ENCODE measurements around the gene PARN. TPM values are rescaled to one million over a fixed set of nuclear protein-coding genes. Genes with fewer than 3 reads are reported as not detected.
"Not testable (repeated sequence)": the region's sequence is repeated elsewhere in the genome, so short reads cannot be mapped to it uniquely, and the experiment has no call there.

PARN gene
- polyA plus RNA-seq, 3 donors, result 18.4 to 24.4 (median 19.1) TPM

DNA sequence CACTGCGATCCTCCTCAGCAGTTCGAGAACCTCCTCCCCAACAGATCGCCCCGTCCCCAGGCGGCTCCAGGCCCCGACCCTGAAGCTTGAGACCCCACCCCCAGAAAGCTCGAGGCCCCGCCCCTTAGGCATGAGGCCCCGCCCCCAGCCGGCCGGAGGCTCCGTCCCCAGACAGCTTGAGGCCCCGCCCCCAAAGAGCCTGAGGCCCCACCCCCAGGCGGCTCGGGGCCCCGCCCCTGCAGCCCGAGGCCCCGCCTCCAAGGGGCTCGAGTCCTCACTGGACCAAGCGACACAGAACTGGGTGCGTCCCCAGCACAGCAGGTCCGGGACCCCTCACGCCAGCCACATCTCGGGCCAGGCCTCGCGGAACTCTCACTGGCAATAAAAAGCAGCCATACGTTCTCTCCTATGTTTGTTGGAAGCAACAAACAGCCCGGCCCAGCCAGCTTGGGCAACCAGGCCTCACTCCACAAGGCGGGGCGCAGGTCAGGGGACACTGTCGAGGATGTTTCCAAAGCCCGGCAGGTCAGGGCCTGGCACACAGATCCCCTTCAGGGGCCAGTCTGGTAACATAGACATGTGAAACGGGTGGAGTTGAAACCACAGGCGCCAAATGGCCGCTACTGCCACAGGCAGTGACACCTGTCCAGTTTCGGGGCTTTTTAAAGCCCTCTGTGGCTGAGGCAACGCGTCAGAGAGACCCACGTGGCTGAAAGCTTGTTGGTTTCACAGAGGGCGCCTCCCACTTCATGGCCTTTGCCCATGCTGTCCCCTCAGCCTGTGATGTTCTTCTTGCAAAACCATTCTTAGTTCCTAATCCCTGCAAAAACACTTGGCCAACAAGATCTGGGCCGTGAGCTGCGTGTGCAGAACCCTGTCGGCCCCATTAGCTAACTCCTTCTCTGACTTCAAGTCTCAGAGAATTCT, 224.2 kb downstream of the PARN start:
- Histone ChIP-seq H3K4me3 (replicated peaks in 1 of 3; ENCODE audit: low read depth in 2 of 3, low read length in 3 of 3) (no peak overlapping the region), H3K9ac (ENCODE audit: insufficient read depth, low read length, poor library complexity, severe bottlenecking) (no peak overlapping the region), H3K36me3 (replicated peaks in 1 of 2; ENCODE audit: control insufficient read depth in 1 of 2, insufficient read depth in 2 of 2, low read length in 2 of 2) (no peaks in the 10 kb centered on the region), H3K27ac (ENCODE audit: low read depth in 1 of 2, low read length in 2 of 2) (no peak overlapping the region), H3K9me3 (replicated peaks in 1 of 2; ENCODE audit: control insufficient read depth in 1 of 2, insufficient read depth in 1 of 2, low read length in 2 of 2) (no peaks in the 10 kb centered on the region), H3K27me3 (ENCODE audit: control insufficient read depth in 2 of 2, insufficient read depth in 2 of 2, low read length in 2 of 2) (no peaks in the 10 kb centered on the region), H3K4me1 (ENCODE audit: control insufficient read depth in 1 of 2, insufficient read depth in 2 of 2, low read length in 2 of 2) (no peaks in the 10 kb centered on the region), H3K4me2 (replicated peaks; ENCODE audit: extremely low read depth, low read length, poor library complexity, severe bottlenecking) (no peak overlapping the region), H3K79me2 (ENCODE audit: insufficient read depth, low read length) (no peaks in the 10 kb centered on the region), H2AFZ (ENCODE audit: insufficient read depth, low read depth, low read length, poor library complexity, severe bottlenecking) (no peak overlapping the region), H4K20me1 (ENCODE audit: insufficient read depth, low read length) (no peaks in the 10 kb centered on the region)
- H3K27ac Mint-ChIP-seq, result peak overlapping the region in 1 of 7 donors; percentile 9
- WGBS (ENCODE audit: insufficient coverage), result 71% methylated on average over 31 of the region's 43 CpGs
- no peak for DNase-seq
- H3K4me1 Mint-ChIP-seq, result peaks cover 3% of the 10 kb centered on the region
- TF ChIP-seq, protein P1, sequence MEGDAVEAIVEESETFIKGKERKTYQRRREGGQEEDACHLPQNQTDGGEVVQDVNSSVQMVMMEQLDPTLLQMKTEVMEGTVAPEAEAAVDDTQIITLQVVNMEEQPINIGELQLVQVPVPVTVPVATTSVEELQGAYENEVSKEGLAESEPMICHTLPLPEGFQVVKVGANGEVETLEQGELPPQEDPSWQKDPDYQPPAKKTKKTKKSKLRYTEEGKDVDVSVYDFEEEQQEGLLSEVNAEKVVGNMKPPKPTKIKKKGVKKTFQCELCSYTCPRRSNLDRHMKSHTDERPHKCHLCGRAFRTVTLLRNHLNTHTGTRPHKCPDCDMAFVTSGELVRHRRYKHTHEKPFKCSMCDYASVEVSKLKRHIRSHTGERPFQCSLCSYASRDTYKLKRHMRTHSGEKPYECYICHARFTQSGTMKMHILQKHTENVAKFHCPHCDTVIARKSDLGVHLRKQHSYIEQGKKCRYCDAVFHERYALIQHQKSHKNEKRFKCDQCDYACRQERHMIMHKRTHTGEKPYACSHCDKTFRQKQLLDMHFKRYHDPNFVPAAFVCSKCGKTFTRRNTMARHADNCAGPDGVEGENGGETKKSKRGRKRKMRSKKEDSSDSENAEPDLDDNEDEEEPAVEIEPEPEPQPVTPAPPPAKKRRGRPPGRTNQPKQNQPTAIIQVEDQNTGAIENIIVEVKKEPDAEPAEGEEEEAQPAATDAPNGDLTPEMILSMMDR (IDR thresholded peaks at IDR 0.05), result no peak
- intact Hi-C loops (cut with micrococcal nuclease), result no loop called here
- H3K36me3 Mint-ChIP-seq, result no peaks in the 10 kb centered on the region
- peaks cover 0 to 1% (median 0%) of the 10 kb centered on the region in 7 donors for H3K9me3 Mint-ChIP-seq
- no peak overlapping the region for H3K4me3 Mint-ChIP-seq
- H3K27me3 Mint-ChIP-seq (ENCODE audit: low read depth in 3 of 3), result peaks cover 0 to 7% (median 3%) of the 10 kb centered on the region in 3 donors

DNA sequence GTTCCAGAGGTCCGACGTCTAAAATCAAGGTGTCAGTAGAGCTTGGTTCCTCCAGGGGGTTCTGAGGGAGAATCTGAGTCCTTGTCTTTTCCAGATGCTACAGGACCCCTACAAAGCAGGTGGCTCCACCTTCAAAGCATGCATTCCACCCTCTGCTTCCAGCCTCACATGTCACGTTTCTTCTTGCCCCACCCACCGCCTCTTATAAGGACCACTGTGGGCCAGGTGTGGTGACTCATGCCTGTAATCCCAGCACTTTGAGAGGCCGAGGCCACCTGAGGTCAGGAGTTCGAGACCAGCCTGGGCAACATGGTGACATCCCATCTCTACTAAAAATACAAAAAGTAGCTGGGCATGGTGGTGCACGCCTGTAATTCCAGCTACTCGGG, 227.1 kb downstream of the PARN start:
- H4K20me1 ChIP-seq (ENCODE audit: insufficient read depth, low read length); H3K79me2 ChIP-seq (ENCODE audit: insufficient read depth, low read length); H3K4me3 Mint-ChIP-seq; H2AFZ ChIP-seq (ENCODE audit: insufficient read depth, low read depth, low read length, poor library complexity, severe bottlenecking); H3K36me3 Mint-ChIP-seq; H3K4me1 ChIP-seq (ENCODE audit: control insufficient read depth in 1 of 2, insufficient read depth in 2 of 2, low read length in 2 of 2); DNase-seq; H3K27ac ChIP-seq (ENCODE audit: low read depth in 1 of 2, low read length in 2 of 2); H3K36me3 ChIP-seq (replicated peaks in 1 of 2; ENCODE audit: control insufficient read depth in 1 of 2, insufficient read depth in 2 of 2, low read length in 2 of 2); H3K9ac ChIP-seq (ENCODE audit: insufficient read depth, low read length, poor library complexity, severe bottlenecking); H3K27me3 ChIP-seq (ENCODE audit: control insufficient read depth in 2 of 2, insufficient read depth in 2 of 2, low read length in 2 of 2); intact Hi-C loops (cut with micrococcal nuclease); H3K27me3 Mint-ChIP-seq (ENCODE audit: low read depth in 3 of 3); H3K4me1 Mint-ChIP-seq; H3K4me2 ChIP-seq (replicated peaks; ENCODE audit: extremely low read depth, low read length, poor library complexity, severe bottlenecking); H3K9me3 Mint-ChIP-seq; H3K9me3 ChIP-seq (replicated peaks in 1 of 2; ENCODE audit: control insufficient read depth in 1 of 2, insufficient read depth in 1 of 2, low read length in 2 of 2); H3K4me3 ChIP-seq (replicated peaks in 1 of 3; ENCODE audit: low read depth in 2 of 3, low read length in 3 of 3): not testable (repeated sequence)
- H3K27ac Mint-ChIP-seq, result peak overlapping the region in 1 of 7 donors; percentile 26
- 88% methylated on average over 5 of the region's 8 CpGs for WGBS (ENCODE audit: insufficient coverage)

DNA sequence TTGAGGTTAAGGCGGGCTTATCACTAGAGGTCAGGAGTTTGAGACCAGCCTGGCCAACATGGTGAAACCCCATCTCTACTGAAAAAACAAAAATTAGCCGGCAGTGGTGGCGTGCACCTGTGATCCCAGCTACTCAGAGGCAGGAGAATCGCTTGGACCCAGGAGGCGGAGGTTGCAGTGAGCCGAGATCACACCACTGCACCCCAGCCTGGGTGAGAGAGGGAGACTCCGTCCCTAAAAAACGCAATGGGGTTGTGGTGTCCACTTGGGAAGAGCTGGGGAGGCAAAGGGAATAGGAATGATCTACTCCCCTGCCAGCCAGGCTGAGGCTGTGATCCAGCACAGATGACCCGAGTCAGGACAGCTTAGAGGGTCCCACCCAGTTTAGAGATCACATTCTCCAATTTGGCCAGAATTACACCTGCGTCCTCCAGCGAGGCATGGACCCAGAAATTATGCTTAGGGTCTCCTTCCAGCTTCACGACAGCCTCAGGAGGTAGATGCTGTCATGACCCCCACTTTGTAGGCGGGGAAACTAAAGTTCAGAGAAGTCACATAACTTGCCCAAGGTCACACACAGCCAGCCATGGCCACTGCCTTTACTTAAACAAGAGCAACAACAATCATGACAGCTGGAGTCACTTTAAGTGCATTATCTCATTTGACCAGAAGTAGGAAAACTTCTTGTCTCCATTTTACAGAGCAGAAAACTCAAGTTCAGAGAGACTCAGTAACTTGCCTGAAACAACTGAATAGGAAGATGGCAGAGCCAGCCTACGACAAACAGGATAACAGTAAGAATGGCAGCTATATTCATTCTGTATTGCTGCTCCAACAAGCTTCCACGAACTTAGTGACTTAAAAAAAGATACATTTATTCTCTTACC, 227.7 kb downstream of the PARN start:
- H3K27me3 ChIP-seq (ENCODE audit: control insufficient read depth in 2 of 2, insufficient read depth in 2 of 2, low read length in 2 of 2); H3K27me3 Mint-ChIP-seq (ENCODE audit: low read depth in 3 of 3); H3K36me3 Mint-ChIP-seq; H3K4me1 ChIP-seq (ENCODE audit: control insufficient read depth in 1 of 2, insufficient read depth in 2 of 2, low read length in 2 of 2); H4K20me1 ChIP-seq (ENCODE audit: insufficient read depth, low read length); H3K9me3 Mint-ChIP-seq; H3K4me2 ChIP-seq (replicated peaks; ENCODE audit: extremely low read depth, low read length, poor library complexity, severe bottlenecking); H3K36me3 ChIP-seq (replicated peaks in 1 of 2; ENCODE audit: control insufficient read depth in 1 of 2, insufficient read depth in 2 of 2, low read length in 2 of 2); H3K9ac ChIP-seq (ENCODE audit: insufficient read depth, low read length, poor library complexity, severe bottlenecking); H2AFZ ChIP-seq (ENCODE audit: insufficient read depth, low read depth, low read length, poor library complexity, severe bottlenecking); intact Hi-C loops (cut with micrococcal nuclease); H3K27ac Mint-ChIP-seq; H3K4me1 Mint-ChIP-seq; H3K27ac ChIP-seq (ENCODE audit: low read depth in 1 of 2, low read length in 2 of 2); H3K9me3 ChIP-seq (replicated peaks in 1 of 2; ENCODE audit: control insufficient read depth in 1 of 2, insufficient read depth in 1 of 2, low read length in 2 of 2); H3K79me2 ChIP-seq (ENCODE audit: insufficient read depth, low read length); DNase-seq; H3K4me3 ChIP-seq (replicated peaks in 1 of 3; ENCODE audit: low read depth in 2 of 3, low read length in 3 of 3); H3K4me3 Mint-ChIP-seq: not testable (repeated sequence)
- WGBS (ENCODE audit: insufficient coverage), result 89% methylated on average over 9 of the region's 15 CpGs

Measured in CD14-positive monocyte (primary cell).